Measurements from ENCODE around the gene NR2F1. TPM values are rescaled to one million over a fixed set of nuclear protein-coding genes. Genes with fewer than 3 reads are reported as not detected.

The NR2F1 gene
- total and polyA plus RNA-seq, 2 donors: 0.94 to 2.3 TPM

DNA sequence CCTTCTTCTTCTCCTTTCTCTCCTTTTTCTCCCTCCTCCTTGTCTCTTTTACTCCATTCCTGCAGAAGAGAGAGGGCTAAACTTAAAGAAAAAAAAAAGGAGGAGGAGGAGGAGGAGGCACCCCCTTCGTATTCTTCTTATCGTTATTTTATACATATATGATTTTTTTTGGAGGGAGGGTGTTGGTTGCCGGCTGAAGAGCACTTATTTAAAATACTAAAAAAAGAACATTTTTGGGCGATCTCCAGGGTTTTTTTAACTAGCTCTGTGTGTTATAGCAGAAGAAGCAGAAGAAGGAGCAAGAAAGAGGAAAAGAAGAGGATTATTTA, 381 bp downstream of the NR2F1 start:
- Histone ChIP-seq H3K27me3 (ENCODE audit: control insufficient read depth in 2 of 2, insufficient read depth in 1 of 2, low read length in 1 of 2) (peaks cover 89 to 94% of the 10 kb centered on the region in 2 donors), H3K4me1 (ENCODE audit: control insufficient read depth in 2 of 2, insufficient read depth in 2 of 2, low read length in 2 of 2) (peaks cover 17 to 52% of the 10 kb centered on the region in 2 donors), H3K36me3 (ENCODE audit: control insufficient read depth in 2 of 2, insufficient read depth in 2 of 2, low read length in 1 of 2) (peaks cover 0 to 3% of the 10 kb centered on the region in 2 donors), H3K9me3 (ENCODE audit: control insufficient read depth in 2 of 2, insufficient read depth in 1 of 2, low read length in 1 of 2) (peaks cover 7 to 39% of the 10 kb centered on the region in 2 donors), H3K27ac (ENCODE audit: low read depth in 1 of 2, low read length in 1 of 2) (no peak overlapping the region), H3K4me3 (ENCODE audit: low read length in 2 of 2) (peak overlapping the region; percentile 30 to 52)
- WGBS: 5% methylated on average over 4 of the region's 4 CpGs
- no peak for DNase-seq (ENCODE audit: low read depth in 6 of 9, low spot score in 9 of 9)

DNA sequence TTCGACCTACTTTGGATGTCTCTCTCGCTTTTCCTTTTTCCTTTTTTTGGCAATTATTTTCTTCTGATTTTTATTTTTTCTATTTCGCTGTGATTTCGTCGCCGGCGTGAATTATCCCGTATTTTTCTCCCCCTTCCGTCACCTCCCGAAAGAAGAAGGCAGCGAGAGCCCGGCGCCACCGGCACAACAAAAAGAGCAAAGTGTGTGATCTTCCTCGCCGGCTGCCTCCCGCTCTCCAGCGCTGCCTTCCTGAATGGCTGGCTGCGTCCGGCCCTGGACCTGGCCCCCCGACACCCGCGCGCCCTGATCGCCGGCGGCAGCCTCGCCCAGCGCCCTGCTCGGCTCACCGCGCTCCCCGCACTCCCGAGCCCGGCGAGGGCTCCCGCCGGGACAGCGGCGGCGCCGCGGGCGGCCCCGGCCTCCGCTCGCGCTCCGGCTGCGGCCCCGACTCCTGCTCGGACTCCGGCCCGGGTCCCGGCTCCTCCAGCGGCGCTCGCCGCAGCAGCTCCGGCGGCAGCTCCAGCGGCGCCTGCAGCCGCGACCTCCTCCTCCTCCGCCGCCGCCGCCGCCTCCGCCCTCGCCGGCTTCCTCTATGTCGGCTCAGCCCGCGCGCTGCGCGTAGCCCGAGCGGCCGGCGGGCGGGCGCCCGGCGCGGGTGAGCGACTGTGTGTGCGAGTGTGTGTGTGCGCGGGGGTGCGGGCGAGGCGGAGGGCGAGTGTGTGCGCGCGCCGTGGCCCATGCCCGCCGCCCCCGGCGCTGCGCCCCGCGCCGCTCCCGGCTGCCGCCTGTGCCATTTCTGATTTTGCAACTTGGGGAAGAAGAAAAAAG, 960 bp downstream of the NR2F1 start:
- Histone ChIP-seq H3K4me3 (ENCODE audit: low read length in 2 of 2) (peak overlapping the region; percentile 30 to 52), H3K27me3 (ENCODE audit: control insufficient read depth in 2 of 2, insufficient read depth in 1 of 2, low read length in 1 of 2) (peaks cover 87 to 94% of the 10 kb centered on the region in 2 donors), H3K4me1 (ENCODE audit: control insufficient read depth in 2 of 2, insufficient read depth in 2 of 2, low read length in 2 of 2) (peaks cover 17 to 49% of the 10 kb centered on the region in 2 donors), H3K27ac (ENCODE audit: low read depth in 1 of 2, low read length in 1 of 2) (no peak overlapping the region), H3K9me3 (ENCODE audit: control insufficient read depth in 2 of 2, insufficient read depth in 1 of 2, low read length in 1 of 2) (peaks cover 7 to 35% of the 10 kb centered on the region in 2 donors), H3K36me3 (ENCODE audit: control insufficient read depth in 2 of 2, insufficient read depth in 2 of 2, low read length in 1 of 2) (peaks cover 0 to 3% of the 10 kb centered on the region in 2 donors)
- WGBS: 1% methylated on average over 110 of the region's 110 CpGs
- DNase-seq (ENCODE audit: low read depth in 6 of 9, low spot score in 9 of 9): peak in 1 of 9 donors; percentile 69

DNA sequence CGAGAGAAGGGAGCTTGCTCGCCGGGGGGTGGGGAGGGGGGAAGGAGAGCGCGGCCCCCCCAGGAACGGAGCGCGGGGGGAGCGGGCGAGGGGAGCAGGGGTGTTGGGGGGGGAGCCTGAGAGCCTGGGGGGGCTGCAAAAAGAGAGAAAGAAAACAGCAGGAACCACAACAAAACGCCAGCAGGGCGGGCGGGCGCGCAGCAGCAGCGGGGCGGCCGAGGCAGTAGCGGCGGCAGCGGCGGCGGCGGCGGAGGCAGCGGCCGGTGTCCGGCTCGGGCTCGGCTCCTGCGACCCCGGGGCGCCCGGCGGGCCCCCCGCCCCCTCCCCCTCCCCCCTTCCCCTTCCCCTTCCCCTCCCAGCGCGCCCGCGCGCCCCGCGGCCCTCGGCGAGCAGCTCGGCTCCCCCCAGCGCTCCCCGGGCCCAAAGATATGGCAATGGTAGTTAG, 1.6 kb downstream of the NR2F1 start:
- Histone ChIP-seq H3K4me1 (ENCODE audit: control insufficient read depth in 2 of 2, insufficient read depth in 2 of 2, low read length in 2 of 2) (peaks cover 17 to 43% of the 10 kb centered on the region in 2 donors), H3K36me3 (ENCODE audit: control insufficient read depth in 2 of 2, insufficient read depth in 2 of 2, low read length in 1 of 2) (peaks cover 0 to 3% of the 10 kb centered on the region in 2 donors), H3K4me3 (ENCODE audit: low read length in 2 of 2) (peak overlapping the region in 1 of 2 donors; percentile 52), H3K9me3 (ENCODE audit: control insufficient read depth in 2 of 2, insufficient read depth in 1 of 2, low read length in 1 of 2) (peaks cover 7 to 31% of the 10 kb centered on the region in 2 donors), H3K27ac (ENCODE audit: low read depth in 1 of 2, low read length in 1 of 2) (no peak overlapping the region), H3K27me3 (ENCODE audit: control insufficient read depth in 2 of 2, insufficient read depth in 1 of 2, low read length in 1 of 2) (peaks cover 87 to 94% of the 10 kb centered on the region in 2 donors)
- DNase-seq (ENCODE audit: low read depth in 6 of 9, low spot score in 9 of 9): no peak
- 2% methylated on average over 48 of the region's 48 CpGs for WGBS

DNA sequence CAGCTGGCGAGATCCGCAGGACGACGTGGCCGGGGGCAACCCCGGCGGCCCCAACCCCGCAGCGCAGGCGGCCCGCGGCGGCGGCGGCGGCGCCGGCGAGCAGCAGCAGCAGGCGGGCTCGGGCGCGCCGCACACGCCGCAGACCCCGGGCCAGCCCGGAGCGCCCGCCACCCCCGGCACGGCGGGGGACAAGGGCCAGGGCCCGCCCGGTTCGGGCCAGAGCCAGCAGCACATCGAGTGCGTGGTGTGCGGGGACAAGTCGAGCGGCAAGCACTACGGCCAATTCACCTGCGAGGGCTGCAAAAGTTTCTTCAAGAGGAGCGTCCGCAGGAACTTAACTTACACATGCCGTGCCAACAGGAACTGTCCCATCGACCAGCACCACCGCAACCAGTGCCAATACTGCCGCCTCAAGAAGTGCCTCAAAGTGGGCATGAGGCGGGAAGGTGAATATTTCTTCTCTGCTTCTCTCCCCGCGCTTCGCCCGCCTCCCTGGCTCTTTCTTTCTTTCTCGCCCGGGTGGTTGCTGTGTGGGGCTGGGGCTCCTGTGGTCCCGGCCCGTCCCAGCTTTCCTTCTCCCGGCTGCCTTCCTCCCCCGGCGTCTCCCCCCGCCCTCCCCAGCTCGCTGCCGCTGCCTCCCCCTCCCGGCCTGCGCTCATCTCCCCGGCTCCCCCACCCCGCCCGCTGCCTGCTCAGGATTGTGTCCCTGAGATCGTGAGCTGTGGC, 2.2 kb downstream of the NR2F1 start:
- Histone ChIP-seq H3K36me3 (ENCODE audit: control insufficient read depth in 2 of 2, insufficient read depth in 2 of 2, low read length in 1 of 2) (peaks cover 0 to under 1% of the 10 kb centered on the region in 2 donors), H3K4me1 (ENCODE audit: control insufficient read depth in 2 of 2, insufficient read depth in 2 of 2, low read length in 2 of 2) (peaks cover 14 to 38% of the 10 kb centered on the region in 2 donors), H3K27ac (ENCODE audit: low read depth in 1 of 2, low read length in 1 of 2) (no peak overlapping the region), H3K4me3 (ENCODE audit: low read length in 2 of 2) (peak overlapping the region; percentile 26 to 52), H3K27me3 (ENCODE audit: control insufficient read depth in 2 of 2, insufficient read depth in 1 of 2, low read length in 1 of 2) (peaks cover 87 to 94% of the 10 kb centered on the region in 2 donors), H3K9me3 (ENCODE audit: control insufficient read depth in 2 of 2, insufficient read depth in 1 of 2, low read length in 1 of 2) (peaks cover 5 to 28% of the 10 kb centered on the region in 2 donors)
- 2% methylated on average over 70 of the region's 70 CpGs for WGBS
- DNase-seq (ENCODE audit: low read depth in 6 of 9, low spot score in 9 of 9): no peak

DNA sequence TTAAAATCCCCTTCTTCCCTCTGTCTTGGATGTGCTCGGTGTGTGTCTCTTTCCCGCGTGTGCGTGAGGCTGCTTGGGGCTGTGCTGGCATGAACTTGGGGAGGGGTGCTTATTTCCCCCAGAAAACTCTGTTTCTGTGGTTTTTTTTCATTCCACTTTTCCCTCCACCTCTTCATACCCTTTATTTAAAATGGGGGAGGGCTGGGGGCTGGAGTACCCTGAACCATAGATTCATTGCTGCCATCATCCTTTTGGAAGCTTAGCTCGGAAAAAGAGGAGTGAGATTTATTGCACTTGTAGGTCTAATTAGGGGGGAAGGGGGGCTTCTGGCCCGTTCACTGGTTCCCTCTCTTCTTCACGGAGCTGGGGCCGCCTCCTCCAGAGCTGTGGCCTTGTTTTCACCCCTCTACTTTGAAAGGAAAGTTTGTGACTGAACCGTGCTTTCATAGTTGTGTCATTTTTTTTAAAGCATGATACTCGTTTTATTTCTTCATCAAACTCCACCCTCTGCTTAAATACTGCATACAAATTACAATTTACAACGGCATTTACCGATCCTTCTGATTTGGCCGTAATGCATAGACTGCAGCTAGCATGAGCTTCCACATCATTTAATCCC, 2.9 kb downstream of the NR2F1 start:
- H3K27me3 ChIP-seq (ENCODE audit: control insufficient read depth in 2 of 2, insufficient read depth in 1 of 2, low read length in 1 of 2): peaks cover 81 to 94% of the 10 kb centered on the region in 2 donors
- peaks cover 5 to 24% of the 10 kb centered on the region in 2 donors for H3K9me3 ChIP-seq (ENCODE audit: control insufficient read depth in 2 of 2, insufficient read depth in 1 of 2, low read length in 1 of 2)
- 11% methylated on average over 13 of the region's 13 CpGs for WGBS
- H3K36me3 ChIP-seq (ENCODE audit: control insufficient read depth in 2 of 2, insufficient read depth in 2 of 2, low read length in 1 of 2): no peaks in the 10 kb centered on the region
- H3K27ac ChIP-seq (ENCODE audit: low read depth in 1 of 2, low read length in 1 of 2): peak overlapping the region in 1 of 2 donors; percentile 17
- no peak for DNase-seq (ENCODE audit: low read depth in 6 of 9, low spot score in 9 of 9)
- no peak overlapping the region for H3K4me3 ChIP-seq (ENCODE audit: low read length in 2 of 2)
- peaks cover 7 to 31% of the 10 kb centered on the region in 2 donors for H3K4me1 ChIP-seq (ENCODE audit: control insufficient read depth in 2 of 2, insufficient read depth in 2 of 2, low read length in 2 of 2)

DNA sequence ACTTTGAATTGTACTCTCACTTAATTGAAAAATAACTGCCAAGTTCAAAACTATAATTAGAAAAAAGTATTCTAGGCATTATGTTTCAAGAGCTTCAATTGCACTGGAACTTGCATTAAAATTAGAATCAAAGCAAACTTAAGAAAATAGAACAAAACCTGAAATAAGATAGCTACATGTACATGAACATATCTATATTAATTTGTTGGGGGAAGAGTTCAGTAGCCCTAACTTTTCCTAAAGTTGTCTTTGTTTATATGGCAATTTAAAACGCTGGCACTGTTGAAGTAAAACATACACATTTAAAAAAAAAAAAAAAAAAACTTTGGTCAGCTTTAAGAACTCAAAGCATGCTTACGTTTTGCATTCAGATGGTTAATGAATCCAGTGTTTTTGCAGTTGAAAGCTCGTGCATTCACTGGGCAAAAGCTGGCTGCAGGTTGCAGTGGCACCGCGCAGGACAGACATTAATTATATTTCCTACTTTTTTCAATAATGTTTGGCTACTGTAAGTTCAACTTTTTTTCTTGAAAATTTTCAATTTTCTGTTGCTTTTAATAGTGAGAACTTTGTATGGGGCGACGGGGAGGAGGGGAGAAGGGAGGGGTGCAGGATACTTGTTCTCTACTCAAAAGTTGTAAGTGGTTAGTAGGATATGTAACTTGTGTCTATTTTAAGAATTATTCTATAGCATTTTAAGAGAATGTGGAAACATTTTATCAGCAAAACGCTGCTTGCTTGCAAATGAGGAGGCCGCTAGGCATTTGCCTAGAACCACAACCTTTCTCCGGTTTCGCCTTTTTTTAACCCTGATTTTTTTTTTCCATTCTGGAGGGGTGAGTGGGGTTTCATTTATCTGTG, 3.9 kb downstream of the NR2F1 start:
- H3K27ac ChIP-seq (ENCODE audit: low read depth in 1 of 2, low read length in 1 of 2): no peak overlapping the region
- no peak overlapping the region for H3K4me3 ChIP-seq (ENCODE audit: low read length in 2 of 2)
- DNase-seq (ENCODE audit: low read depth in 6 of 9, low spot score in 9 of 9): no peak
- H3K4me1 ChIP-seq (ENCODE audit: control insufficient read depth in 2 of 2, insufficient read depth in 2 of 2, low read length in 2 of 2): peaks cover 6 to 30% of the 10 kb centered on the region in 2 donors
- no peaks in the 10 kb centered on the region for H3K36me3 ChIP-seq (ENCODE audit: control insufficient read depth in 2 of 2, insufficient read depth in 2 of 2, low read length in 1 of 2)
- H3K9me3 ChIP-seq (ENCODE audit: control insufficient read depth in 2 of 2, insufficient read depth in 1 of 2, low read length in 1 of 2): peaks cover 5 to 16% of the 10 kb centered on the region in 2 donors
- peaks cover 84 to 94% of the 10 kb centered on the region in 2 donors for H3K27me3 ChIP-seq (ENCODE audit: control insufficient read depth in 2 of 2, insufficient read depth in 1 of 2, low read length in 1 of 2)
- WGBS: 22% methylated on average over 11 of the region's 11 CpGs

DNA sequence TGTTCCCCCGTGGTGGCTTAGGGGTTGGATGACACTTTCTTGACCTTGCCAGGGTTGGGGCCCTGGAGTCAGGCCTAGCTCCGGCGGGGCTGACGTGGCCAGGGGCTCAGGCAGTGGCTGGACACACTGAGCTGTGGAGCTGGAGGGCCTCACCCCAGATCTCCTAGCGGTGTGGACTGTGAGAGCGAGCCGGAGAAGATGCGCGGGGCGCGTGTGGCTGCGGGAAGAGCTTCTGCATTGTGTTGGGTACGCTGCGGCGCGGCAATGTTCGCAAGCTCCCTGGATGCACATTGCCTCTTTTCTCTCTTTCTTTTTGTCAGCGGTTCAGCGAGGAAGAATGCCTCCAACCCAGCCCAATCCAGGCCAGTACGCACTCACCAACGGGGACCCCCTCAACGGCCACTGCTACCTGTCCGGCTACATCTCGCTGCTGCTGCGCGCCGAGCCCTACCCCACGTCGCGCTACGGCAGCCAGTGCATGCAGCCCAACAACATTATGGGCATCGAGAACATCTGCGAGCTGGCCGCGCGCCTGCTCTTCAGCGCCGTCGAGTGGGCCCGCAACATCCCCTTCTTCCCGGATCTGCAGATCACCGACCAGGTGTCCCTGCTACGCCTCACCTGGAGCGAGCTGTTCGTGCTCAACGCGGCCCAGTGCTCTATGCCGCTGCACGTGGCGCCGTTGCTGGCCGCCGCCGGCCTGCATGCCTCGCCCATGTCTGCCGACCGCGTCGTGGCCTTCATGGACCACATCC, 4.8 kb downstream of the NR2F1 start:
- peak in 1 of 9 donors; percentile 66 for DNase-seq (ENCODE audit: low read depth in 6 of 9, low spot score in 9 of 9)
- Histone ChIP-seq H3K4me3 (ENCODE audit: low read length in 2 of 2) (no peak overlapping the region), H3K9me3 (ENCODE audit: control insufficient read depth in 2 of 2, insufficient read depth in 1 of 2, low read length in 1 of 2) (peaks cover 5 to 13% of the 10 kb centered on the region in 2 donors), H3K27me3 (ENCODE audit: control insufficient read depth in 2 of 2, insufficient read depth in 1 of 2, low read length in 1 of 2) (peaks cover 79 to 94% of the 10 kb centered on the region in 2 donors), H3K4me1 (ENCODE audit: control insufficient read depth in 2 of 2, insufficient read depth in 2 of 2, low read length in 2 of 2) (peaks cover 6 to 27% of the 10 kb centered on the region in 2 donors), H3K36me3 (ENCODE audit: control insufficient read depth in 2 of 2, insufficient read depth in 2 of 2, low read length in 1 of 2) (no peaks in the 10 kb centered on the region), H3K27ac (ENCODE audit: low read depth in 1 of 2, low read length in 1 of 2) (no peak overlapping the region)
- WGBS: 11% methylated on average over 59 of the region's 59 CpGs
